GM19240 (cell line): Measurements from ENCODE around the gene NFIX.

Source experiments
- DNase-seq: peaks from one replicate; pipeline ENCODE4 v3.0.0; 2011; ENCODE audit warnings: low spot score; ENCODE audit not compliant: insufficient read length

The NFIX gene

GRCh38 chr19:13020002-13020414 lies 24.7 kb downstream of the NFIX start:
- DNase-seq, result no peak

GRCh38 chr19:13022111-13022858 lies 27.0 kb downstream of the NFIX start:
- DNase-seq, result peak; percentile 61

- peak; percentile 47 for DNase-seq
Measured at GRCh38 chr19:13022859-13023636, 27.8 kb downstream of the NFIX start.

- no peak for DNase-seq
Measured at GRCh38 chr19:13023656-13024055, 28.4 kb downstream of the NFIX start.

GRCh38 chr19:13024126-13024950 lies 29.1 kb downstream of the NFIX start:
- DNase-seq, result no peak

GRCh38 chr19:13024951-13025697 lies 29.8 kb downstream of the NFIX start:
- DNase-seq, result no peak

- DNase-seq, result no peak
Measured at GRCh38 chr19:13025819-13026456, 30.7 kb downstream of the NFIX start.

- DNase-seq, result no peak
Measured at GRCh38 chr19:13026462-13027370, 31.4 kb downstream of the NFIX start.

- DNase-seq, result no peak
Measured at GRCh38 chr19:13027557-13027956, 32.3 kb downstream of the NFIX start.

- no peak for DNase-seq
Measured at GRCh38 chr19:13028027-13028426, 32.8 kb downstream of the NFIX start.

GRCh38 chr19:13029301-13029880 lies 34.1 kb downstream of the NFIX start:
- DNase-seq, result no peak

- DNase-seq, result no peak
Measured at GRCh38 chr19:13029893-13030292, 34.6 kb downstream of the NFIX start.

- DNase-seq, result no peak
Measured at GRCh38 chr19:13031917-13032623, 36.8 kb downstream of the NFIX start.

- DNase-seq, result no peak
Measured at GRCh38 chr19:13032837-13033236, 37.6 kb downstream of the NFIX start.

GRCh38 chr19:13033244-13033643 lies 38.0 kb downstream of the NFIX start:
- no peak for DNase-seq

- DNase-seq, result peak; percentile 60
Measured at GRCh38 chr19:13033819-13034611, 38.7 kb downstream of the NFIX start.

- no peak for DNase-seq
Measured at GRCh38 chr19:13034636-13035035, 39.4 kb downstream of the NFIX start.
